HK-2 (cell line): ENCODE data around the gene RDH13.
"Not testable (repeated sequence)": the region's sequence is repeated elsewhere in the genome, so short reads cannot be mapped to it uniquely, and the experiment has no call there.

ENCODE experiments used
- DNase-seq: peaks from one replicate; pipeline ENCODE4 v3.0.0-alpha.2; 2018; ENCODE audit not compliant: unreplicated experiment

The RDH13 gene

DNA sequence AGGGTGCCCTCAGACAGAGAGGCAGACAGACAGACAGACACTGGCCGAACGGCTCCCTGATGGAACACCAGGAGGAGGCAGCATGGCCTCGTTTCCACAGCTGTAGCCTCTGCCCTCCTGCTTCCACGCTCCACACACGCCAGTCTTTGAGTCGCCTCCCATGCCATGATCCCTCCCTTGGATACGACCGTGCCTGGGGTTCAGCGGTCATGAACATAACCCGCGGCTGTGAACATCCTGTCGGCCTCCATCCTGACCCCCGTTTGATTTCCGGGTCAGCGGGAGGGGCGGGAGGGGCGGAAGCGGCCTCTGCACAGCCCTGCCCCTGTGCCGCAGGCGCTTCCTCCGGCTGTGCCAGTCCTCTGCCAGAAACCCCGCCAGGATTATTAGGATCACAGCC, 48.2 kb downstream of the RDH13 start:
- no peak for DNase-seq

DNA sequence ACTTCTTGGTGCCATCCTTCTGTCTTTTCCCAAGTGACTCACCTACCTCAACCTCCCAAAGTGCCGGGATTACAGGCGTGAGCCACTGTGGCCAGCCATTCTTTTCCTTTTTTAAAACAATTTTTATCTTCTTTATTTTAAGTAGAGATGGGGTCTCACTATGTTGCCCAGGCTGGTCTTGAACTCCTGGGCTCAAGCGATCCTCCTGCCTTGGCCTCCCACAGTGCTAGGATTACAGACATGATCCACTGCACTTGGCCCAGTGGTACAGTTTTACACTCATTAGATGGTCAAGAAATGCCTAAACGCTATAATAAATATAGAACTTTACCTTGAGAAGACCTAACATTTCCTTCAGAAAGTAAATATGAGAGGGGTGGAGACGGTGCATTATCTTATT, 49.4 kb downstream of the RDH13 start:
- peak; percentile 20 for DNase-seq

DNA sequence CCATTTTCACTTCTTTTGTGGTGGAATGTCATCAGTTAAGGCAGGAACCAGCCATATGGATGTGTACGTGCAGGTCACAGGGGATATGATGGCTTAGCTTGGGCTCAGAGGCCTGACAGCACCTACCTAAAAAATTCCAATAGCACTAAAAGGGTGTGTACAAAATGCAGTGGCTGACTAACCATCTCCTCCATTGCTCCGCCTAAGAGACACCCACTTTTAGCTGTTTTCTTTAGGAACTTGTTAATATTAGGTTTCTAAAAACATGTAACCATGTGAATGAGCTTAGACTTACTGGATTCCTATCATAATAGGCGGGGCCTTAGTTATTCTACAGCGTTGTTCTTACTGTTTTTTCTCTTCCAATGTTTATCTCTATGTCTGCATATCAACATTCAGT, 50.6 kb downstream of the RDH13 start:
- no peak for DNase-seq

DNA sequence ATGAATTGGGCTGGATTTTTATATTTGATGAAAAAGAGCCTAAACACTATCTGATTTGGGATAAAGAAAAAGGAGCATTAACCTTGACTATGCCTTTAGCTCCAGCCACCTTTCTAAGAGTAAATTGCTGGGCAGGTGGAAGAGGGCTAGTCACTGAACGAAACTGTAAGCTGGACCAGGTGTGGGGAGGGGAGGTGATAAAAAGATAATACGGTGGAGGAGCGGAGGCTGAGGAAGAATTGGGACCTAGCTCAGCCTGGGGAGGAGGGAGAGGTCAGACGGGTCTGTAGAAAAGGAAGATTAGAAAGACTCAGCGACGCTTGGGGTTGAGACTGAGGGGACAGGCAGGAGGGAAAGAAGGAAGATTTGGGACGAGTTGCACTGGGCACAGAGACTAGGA, 52.4 kb downstream of the RDH13 start:
- not testable (repeated sequence) for DNase-seq

DNA sequence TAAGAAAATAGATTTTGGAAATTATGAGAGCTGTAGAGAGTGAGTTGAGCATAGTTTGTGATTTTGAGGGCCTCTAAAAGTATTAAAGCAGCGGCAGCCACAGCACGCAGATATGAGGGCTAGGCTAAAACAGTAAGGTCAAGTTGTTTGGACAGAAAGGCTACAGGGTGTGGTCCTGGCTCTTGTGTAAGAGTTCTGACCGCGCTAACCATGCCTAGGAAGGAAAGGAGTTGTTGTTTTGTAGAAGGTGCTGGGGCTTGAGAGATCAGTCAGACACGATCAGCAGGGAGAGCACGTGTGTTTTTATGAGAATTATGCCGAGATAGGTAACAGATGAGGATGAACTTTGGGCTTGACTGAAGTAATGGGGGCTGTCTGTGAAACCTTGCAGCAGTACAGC, 54.2 kb downstream of the RDH13 start:
- not testable (repeated sequence) for DNase-seq

DNA sequence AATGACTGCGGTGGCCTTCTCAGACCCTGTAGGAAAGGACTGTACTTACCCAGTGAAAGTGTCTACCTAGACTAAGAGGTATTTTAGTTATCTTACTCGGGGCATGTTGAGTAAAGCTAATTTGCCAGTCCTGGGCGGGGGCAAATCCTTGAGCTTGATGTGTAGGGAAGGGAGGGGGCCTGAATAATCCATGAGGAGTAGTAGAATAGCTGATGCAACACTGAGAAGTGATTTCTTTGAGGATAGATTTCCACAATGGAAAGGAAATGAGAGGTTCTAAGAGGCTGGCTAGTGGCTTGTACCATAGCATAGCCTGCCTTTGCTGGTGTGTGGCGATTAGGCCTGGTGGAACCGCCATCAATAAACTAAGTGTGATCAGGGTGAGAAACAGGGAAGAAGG, 54.8 kb downstream of the RDH13 start:
- not testable (repeated sequence) for DNase-seq

DNA sequence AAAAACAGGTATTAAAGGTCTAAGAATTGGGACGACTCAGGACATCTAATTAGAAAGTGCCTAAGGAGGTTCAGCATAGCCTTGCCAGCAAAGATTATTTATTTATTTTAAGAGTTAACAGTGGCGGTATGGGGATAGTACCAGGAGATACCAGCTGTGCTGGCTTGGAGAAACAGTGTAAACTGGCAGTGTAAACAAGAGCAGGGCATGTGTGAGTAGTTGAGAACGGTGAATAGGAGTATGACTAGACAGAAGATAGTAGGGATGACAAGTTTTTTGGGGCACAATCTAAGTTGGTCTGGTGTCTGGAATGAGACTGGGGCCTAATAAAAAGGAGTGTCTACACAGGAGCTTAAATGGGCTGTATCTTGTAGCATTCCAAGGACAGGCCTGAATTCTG, 55.4 kb downstream of the RDH13 start:
- DNase-seq, result not testable (repeated sequence)

DNA sequence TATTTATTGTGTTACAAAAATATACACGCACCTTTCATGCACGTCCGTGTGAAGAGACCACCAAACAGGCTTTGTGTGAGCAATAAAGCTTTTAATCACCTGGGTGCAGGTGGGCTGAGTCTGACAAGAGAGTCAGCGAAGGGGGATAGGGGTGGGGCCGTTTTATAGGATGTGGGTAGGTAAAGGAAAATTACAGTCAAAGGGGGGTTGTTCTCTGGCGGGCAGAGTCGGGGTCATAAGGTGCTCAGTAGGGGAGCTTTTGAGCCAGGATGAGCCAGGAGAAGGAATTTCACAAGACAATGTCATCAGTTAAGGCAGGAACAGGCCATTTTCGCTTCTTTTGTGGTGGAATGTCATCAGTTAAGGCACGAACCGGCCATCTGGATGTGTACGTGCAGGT, 56.2 kb downstream of the RDH13 start:
- DNase-seq, result not testable (repeated sequence)

DNA sequence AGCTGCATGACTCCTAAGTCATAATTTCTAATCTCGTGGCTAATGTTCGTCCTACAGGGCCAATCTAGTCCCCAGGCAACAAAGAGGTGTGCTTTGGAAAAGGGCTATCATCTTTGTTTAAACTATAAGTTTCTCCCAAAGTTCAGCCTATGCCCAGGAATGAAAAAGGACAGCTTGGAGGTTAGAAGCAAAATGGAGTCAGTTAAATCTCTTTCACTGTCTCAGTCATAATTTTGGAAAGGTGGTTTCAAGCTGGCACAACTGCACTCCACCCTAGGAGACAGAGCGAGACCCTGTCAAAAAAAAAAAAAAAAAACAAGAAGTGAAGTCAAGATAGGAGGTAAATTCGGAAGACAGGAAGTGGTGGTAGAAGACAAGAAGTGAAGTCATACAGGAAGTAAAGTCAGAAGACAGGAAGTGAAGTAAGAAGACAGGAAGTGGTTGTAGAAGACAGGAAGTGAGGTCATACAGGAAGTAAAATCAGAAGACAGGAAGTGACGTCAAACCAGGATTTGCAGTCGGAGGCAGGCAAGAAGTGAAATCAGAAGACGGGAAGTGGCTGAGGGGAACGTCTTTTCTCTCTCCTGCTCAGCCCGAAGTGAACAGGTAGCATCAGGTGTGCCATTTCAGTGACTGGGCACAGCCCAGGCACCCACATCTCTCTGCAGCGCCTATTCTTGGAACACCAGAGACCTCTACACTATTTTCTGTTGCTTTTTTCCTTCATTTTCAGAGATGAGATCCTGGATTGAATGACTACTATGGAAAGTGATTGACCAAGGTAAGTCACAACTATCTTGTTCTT, 57.1 kb downstream of the RDH13 start:
- DNase-seq, result peak; percentile 49

DNA sequence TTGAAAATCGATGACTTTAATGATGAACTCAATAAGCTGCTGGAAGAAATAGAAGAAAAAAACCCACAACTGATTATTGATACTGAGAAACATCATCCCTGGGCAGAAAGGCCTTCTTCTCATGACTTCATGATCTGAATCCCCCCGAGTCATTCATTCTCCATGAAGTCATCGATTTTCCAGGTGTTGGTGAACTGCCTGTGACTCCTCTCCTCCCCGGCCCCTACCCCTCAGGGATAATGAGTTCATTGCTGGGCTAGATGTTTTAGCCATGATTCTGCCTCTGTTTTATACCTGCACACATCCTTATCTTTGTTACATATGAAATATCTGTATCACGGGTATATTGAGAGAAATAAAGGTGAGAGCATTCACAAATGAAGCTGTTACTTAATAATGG, 62.2 kb downstream of the RDH13 start:
- no peak for DNase-seq

DNA sequence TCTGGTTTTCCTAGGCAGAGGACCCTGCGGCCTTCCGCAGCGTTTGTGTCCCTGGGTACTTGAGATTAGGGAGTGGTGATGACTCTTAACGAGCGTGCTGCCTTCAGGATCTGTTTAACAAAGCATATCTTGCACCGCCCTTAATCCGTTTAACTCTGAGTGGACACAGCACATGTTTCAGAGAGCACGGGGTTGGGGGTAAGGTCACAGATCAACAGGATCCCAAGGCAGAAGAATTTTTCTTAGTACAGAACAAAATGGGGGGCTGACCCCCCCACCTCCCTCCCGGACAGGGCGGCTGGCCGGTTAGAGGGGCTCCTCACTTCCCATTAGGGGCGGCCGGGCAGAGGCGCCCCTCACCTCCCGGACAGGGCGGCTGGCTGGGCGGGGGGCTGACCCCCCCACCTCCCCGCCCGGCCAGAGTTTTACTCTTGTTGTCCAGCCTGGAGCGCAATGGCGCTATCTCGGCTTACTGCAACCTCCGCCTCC, 64.2 kb downstream of the RDH13 start:
- not testable (repeated sequence) for DNase-seq

DNA sequence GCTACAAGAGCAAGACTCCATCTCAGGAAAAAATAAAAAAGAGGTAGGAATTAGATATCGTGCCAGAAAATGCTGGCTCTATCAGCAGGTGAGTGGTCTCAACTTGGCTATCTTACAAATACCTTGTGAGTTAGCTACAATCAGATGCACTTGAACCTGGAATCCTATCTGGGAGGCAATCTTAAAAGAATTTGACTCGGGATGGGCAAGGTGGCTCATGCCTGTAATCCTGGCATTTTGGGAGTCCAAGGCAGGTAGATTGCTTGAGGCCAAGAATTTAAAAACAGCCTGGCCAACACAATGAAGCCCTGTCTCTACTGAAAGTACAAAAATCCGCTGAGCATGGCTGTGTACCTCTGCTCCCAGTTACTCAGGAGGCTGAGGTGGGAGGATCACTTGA, 67.4 kb downstream of the RDH13 start:
- no peak for DNase-seq
